Kidney (tissue), 14 donors: ENCODE measurements around the gene CPN2. TPM values are rescaled to one million over a fixed set of nuclear protein-coding genes. Genes with fewer than 3 reads are reported as not detected.

ENCODE experiments used
- DNase-seq, 5 donors: peaks; one replicate each; pipeline ENCODE4 v3.0.0-alpha.2; 2013 to 2020
- FAIRE-seq: peaks from 2 replicates; lab custom pipeline; 2012; peaks lifted over from hg19 to GRCh38; lab: Jason Lieb, UNC
- H3K27ac ChIP-seq, 2 donors: one replicate each; pipeline ENCODE4 v1.7.0; 2013; ENCODE audit warnings: low read depth in 2 of 2, low read length in 2 of 2, inconsistent platforms in 1 of 2
- H3K27me3 ChIP-seq: one replicate; pipeline ENCODE4 v1.7.1; 2013; ENCODE audit warnings: low read length, inconsistent platforms; ENCODE audit not compliant: control insufficient read depth, insufficient read depth
- H3K36me3 ChIP-seq, 3 donors: one replicate each; pipeline versions ENCODE4 v1.7.0 to v1.7.1; 2013; ENCODE audit warnings: low read length in 3 of 3, control low read depth in 1 of 3, inconsistent platforms in 1 of 3; ENCODE audit not compliant: insufficient read depth in 3 of 3, control insufficient read depth in 2 of 3
- H3K4me1 ChIP-seq, 3 donors: one replicate each; pipeline versions ENCODE4 v1.7.0 to v1.7.1; 2013; ENCODE audit warnings: low read length in 3 of 3, inconsistent platforms in 1 of 3, low read depth in 1 of 3; ENCODE audit not compliant: control insufficient read depth in 2 of 3, insufficient read depth in 2 of 3
- H3K4me3 ChIP-seq, 3 donors: one replicate each; pipeline versions ENCODE4 v1.7.0 to v1.8.1; 2013; ENCODE audit warnings: low read length in 3 of 3, control low read depth in 1 of 3, inconsistent platforms in 1 of 3
- H3K9ac ChIP-seq, 3 donors: one replicate each; pipeline versions ENCODE4 v1.7.0 to v1.7.1; 2013; ENCODE audit warnings: low read length in 3 of 3, control low read depth in 1 of 3, inconsistent platforms in 1 of 3
- H3K9me3 ChIP-seq, 3 donors: one replicate each; pipeline versions ENCODE4 v1.7.0 to v1.7.1; 2013; ENCODE audit warnings: low read length in 3 of 3, control low read depth in 1 of 3, inconsistent platforms in 1 of 3; ENCODE audit not compliant: control insufficient read depth in 2 of 3, insufficient read depth in 1 of 3
- intact Hi-C: fragments of 100-400 bp; cut with DNase I; formaldehyde crosslinking; loops from one replicate; pipeline ENCODE4 v1.11.1; 2022
- polyA plus RNA-seq: library from polyadenylated mRNA; stranded (reverse); fragments of 350-450 nt; fragmentation: Illumina TruSeq; extraction: RNeasy Lipid Tissue Mini Kit (QIAGEN cat#74804); gene quantifications from one replicate; pipeline ENCODE4 v1.2.3, GENCODE V29; 2014; ENCODE audit warnings: low read depth, low replicate concordance; ENCODE audit not compliant: insufficient read depth
- total RNA-seq: library from RNA; stranded (reverse); fragmentation: NEBNext Ultra II Directional; extraction: Animal tissue kit (Norgen Biotek cat#: 25700); gene quantifications from one replicate; pipeline ENCODE4 v1.2.1, GENCODE V29; 2021
- TF ChIP-seq, protein P1 (sequence below): IDR thresholded peaks from 3 replicates; pipeline ENCODE4 v1.5.1; 2012; ENCODE audit warnings: mild to moderate bottlenecking, moderate library complexity, borderline replicate concordance; ENCODE audit not compliant: insufficient read depth; ENCODE audit errors: extremely low read depth
- donor health status: control.
- donor health status: control.
- donor health status: control.
- donor health status: control.
- donor health status: control.
- donor health status: DM: yes; HTN: yes; CAD: no.
- donor health status: Normal renal cell carcinoma (clear cell type).

CPN2 gene
- total and polyA plus RNA-seq, 2 donors from 2014 or later = 0.72 to 15.8 TPM

DNA sequence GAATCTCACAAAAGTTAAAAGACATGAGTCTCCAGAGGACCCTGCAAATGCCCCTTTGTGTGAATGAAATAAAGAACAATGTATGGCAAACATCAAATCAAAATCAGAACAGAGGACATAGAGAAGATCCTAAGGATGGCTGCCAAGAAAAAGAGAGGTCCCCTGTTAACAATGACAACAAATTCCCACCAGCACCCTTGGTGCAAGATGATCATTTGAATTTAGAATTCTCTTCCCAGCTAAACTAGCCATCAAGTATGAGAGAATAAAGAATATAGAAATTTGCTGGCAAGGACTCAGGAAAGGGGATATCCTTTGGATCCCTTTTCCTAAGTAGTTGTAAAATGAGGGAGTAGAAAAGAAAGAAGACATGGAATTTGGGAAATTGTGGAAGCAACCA lies 39.7 kb upstream of the CPN2 start:
- Histone ChIP-seq H3K4me1 (peaks cover 0 to 5% (median 0%) of the 10 kb centered on the region in 3 donors), H3K36me3 (no peaks in the 10 kb centered on the region), H3K27ac (no peak overlapping the region), H3K4me3 (no peak overlapping the region), H3K9ac (no peak overlapping the region), H3K9me3 (no peaks in the 10 kb centered on the region), H3K27me3 (no peaks in the 10 kb centered on the region)
- TF ChIP-seq, protein P1, sequence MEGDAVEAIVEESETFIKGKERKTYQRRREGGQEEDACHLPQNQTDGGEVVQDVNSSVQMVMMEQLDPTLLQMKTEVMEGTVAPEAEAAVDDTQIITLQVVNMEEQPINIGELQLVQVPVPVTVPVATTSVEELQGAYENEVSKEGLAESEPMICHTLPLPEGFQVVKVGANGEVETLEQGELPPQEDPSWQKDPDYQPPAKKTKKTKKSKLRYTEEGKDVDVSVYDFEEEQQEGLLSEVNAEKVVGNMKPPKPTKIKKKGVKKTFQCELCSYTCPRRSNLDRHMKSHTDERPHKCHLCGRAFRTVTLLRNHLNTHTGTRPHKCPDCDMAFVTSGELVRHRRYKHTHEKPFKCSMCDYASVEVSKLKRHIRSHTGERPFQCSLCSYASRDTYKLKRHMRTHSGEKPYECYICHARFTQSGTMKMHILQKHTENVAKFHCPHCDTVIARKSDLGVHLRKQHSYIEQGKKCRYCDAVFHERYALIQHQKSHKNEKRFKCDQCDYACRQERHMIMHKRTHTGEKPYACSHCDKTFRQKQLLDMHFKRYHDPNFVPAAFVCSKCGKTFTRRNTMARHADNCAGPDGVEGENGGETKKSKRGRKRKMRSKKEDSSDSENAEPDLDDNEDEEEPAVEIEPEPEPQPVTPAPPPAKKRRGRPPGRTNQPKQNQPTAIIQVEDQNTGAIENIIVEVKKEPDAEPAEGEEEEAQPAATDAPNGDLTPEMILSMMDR = no peak
- DNase-seq (no peak), FAIRE-seq (no peak)
- intact Hi-C loops = loop anchor here (10.0 kb wide), 1 partner anchor 46 kb away; no protein-coding TSS in a partner anchor

DNA sequence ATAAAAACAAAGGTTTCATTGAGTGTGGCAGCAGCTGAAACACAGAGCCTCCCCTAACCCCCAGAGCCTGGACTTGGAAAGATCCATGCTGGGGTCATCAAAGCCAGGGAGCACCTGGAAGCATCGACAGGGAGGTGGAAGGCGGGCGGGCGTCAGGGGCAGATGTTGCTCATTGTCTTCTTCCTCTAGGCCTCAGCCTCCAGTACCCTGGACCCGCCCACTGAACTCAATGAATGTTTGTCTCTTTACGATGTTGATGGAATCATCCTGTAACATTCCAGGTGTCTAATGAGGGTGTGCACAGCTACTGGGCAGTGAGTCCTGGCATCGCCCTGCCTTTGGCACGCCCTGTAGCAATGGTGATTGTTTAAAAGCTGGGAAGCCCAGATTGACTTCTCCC lies 38.1 kb upstream of the CPN2 start:
- Histone ChIP-seq H3K9ac (no peak overlapping the region), H3K4me3 (no peak overlapping the region), H3K27ac (no peak overlapping the region), H3K36me3 (no peaks in the 10 kb centered on the region), H3K9me3 (no peaks in the 10 kb centered on the region), H3K4me1 (no peaks in the 10 kb centered on the region), H3K27me3 (no peaks in the 10 kb centered on the region)
- DNase-seq = no peak
- intact Hi-C loops = no loop called here
- no peak for FAIRE-seq
- TF ChIP-seq, protein P1 = no peak

DNA sequence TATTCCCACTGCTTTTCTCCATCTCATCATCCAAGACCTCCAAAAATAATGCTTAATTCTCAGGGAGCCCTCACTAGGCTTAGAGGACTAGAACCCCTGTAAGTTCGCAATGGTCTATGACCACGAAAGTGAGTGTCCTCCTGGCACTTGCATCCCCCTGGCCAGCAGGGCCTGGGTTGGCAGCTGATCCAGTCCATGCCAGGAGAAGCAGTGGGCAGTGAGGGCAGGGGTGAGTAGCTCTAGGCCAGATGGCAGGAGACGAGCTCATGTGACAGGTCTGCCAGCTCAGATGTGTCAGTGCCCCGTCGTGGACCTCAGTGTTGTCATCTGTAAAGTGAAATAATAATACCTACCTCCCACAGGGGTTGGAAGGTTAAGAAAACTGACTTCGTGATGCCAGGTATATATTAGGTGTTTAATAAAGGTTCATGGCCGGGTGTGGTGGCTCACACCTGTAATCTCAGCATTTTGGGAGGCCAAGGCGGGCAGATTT lies 36.8 kb upstream of the CPN2 start:
- Histone ChIP-seq H3K36me3 (no peaks in the 10 kb centered on the region), H3K4me3 (no peak overlapping the region), H3K27ac (no peak overlapping the region), H3K9ac (no peak overlapping the region), H3K27me3 (no peaks in the 10 kb centered on the region), H3K9me3 (no peaks in the 10 kb centered on the region), H3K4me1 (no peaks in the 10 kb centered on the region)
- TF ChIP-seq, protein P1 = no peak
- FAIRE-seq (no peak), DNase-seq (no peak)
- intact Hi-C loops = no loop called here

DNA sequence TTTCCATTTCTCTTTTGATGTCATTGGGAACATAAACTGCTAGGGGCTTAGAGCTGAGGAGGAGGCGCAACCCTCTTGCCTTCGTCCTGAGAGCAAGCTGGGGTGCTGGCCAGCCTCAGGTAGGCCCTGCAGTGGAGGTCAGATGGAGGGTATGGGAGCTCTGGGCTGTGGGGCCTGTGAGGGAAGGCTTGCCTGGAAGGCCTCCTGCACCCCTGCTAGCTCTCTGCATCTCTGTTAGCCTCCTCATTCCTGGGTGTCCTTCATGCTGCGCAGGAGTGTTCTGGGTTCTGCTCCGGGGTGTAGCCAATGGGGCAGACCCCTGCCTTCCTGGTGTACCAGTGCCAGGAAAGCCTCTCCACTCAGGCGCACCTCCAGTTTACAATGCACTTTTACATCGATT lies 36.1 kb upstream of the CPN2 start:
- H3K4me1 ChIP-seq = no peaks in the 10 kb centered on the region
- FAIRE-seq = no peak
- H3K9ac ChIP-seq = no peak overlapping the region
- H3K36me3 ChIP-seq = no peaks in the 10 kb centered on the region
- H3K27ac ChIP-seq = no peak overlapping the region
- H3K4me3 ChIP-seq = no peak overlapping the region
- TF ChIP-seq, protein P1 = no peak
- no peaks in the 10 kb centered on the region for H3K9me3 ChIP-seq
- intact Hi-C loops = no loop called here
- DNase-seq = no peak
- no peaks in the 10 kb centered on the region for H3K27me3 ChIP-seq
